ENCODE results near the gene NF1.
A peak's percentile ranks its signal among the peaks of the same experiment; 100 is the strongest.
"Not testable (repeated sequence)": the region's sequence is repeated elsewhere in the genome, so short reads cannot be mapped to it uniquely, and the experiment has no call there.

The NF1 gene

GRCh38 chr17:31172388-31172787 lies 77.6 kb downstream of the NF1 start:
- DNase-seq, result no peak

DNA sequence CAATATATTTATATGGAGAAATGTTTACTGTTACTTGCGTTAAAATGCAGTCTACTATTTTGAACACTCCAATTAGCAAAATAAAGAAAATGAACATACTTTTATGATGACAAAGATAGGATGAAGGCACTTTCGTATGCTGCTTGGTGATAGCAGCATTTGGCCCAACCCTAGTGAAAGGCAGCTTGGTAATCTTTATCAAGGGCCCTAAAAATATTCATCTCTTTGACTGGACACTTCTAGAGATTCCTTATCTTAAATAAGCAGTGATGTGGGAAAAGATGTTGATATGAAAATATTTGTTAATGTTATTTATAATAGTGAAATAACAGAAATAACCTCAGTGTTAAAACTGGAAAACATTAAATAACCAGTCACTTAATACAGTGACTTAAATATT lies 79.4 kb downstream of the NF1 start:
- DNase-seq, result no peak

DNA sequence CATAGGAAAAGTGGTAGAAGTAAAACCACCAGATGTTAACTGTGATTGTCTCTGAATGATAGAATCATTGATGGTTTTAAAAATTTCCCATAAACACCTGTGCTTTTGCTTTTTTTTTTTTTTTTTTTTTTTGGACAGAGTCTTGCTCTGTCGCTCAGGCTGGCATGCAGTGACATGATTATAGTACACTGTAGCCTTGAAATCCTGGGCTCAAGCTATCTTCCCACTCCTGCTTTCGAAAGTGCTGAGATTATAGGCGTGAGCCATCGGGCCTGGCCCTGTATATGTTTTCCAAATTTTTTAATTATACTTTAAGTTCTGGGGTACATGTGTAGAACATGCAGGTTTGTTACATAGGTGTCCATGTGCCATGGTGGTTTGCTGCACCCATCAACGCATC lies 80.5 kb downstream of the NF1 start:
- no peak for DNase-seq

DNA sequence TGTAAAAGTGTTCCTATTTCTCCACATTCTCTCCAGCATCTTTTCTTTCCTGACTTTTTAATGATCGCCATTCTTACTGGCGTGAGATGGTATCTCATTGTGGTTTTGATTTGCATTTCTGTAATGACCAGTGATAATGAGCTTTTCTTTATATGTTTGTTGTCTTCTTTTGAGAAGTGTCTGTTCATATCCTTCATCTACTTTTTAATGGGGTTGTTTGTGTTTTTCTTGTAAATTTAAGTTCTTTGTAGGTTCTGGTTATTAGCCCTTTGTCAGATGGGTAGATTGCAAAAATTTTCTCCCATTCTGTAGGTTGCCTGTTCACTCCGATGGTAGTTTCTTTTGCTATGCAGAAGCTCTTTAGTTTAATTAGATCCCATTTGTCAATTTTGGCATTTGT lies 81.4 kb downstream of the NF1 start:
- not testable (repeated sequence) for DNase-seq

DNA sequence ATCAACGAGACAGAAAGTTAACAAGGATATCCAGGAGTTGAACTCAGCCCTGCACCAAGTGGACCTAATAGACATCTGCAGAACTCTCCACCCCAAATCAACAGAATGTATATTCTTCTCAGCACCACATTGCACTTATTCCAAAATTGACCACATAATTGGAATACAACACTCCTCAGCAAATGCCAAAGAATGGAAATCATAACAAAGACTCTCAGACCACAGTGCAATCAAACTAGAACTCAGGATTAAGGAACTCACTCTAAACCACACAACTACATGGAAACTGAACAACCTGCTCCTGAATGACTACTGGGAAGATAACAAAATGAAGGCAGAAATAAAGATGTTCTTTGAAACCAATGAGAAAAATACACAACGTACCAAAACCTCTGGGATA lies 84.2 kb downstream of the NF1 start:
- not testable (repeated sequence) for DNase-seq

DNA sequence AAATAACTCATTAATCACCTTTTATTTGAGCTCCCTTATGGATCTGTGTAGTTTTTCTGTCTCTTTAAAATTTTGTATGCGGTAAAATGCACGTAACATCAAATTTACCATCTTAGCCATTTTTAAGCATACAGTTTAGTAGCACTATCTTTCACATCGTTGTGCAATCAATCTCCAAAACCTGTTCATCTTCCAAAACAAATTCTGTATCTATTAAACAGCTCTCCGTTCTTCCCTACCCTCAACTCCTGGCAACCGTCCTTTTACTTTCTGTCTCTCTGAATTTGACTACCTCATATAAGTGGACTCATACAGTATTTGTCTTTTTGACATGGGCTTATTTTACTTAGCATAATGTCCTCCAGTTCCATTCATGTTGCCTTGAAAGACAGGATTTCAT lies 100.5 kb downstream of the NF1 start:
- DNase-seq, result no peak

- DNase-seq, result no peak
Observed at GRCh38 chr17:31198026-31198425, 103.2 kb downstream of the NF1 start.

DNA sequence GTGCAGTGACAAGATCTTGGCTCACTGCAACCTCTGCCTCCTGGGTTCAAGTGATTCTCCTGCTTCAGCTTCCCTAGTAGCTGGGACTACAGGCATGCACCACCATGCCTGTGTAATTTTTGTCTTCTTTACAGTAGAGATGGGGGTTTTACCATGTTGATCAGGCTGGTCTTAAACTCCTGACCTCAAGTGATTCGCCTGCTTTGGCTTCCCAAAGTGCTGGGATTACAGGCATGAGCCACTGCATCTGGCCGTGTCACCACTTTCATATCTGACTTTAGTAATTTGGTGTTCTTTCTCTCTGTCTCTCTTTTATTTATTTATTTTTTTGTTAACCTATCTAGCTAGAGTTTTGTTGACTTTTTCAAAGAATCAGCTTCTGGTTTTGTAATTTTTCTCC lies 103.9 kb downstream of the NF1 start:
- not testable (repeated sequence) for DNase-seq

GRCh38 chr17:31200287-31200686 lies 105.5 kb downstream of the NF1 start:
- DNase-seq, result no peak

GRCh38 chr17:31202968-31203367 lies 108.2 kb downstream of the NF1 start:
- no peak for DNase-seq

DNA sequence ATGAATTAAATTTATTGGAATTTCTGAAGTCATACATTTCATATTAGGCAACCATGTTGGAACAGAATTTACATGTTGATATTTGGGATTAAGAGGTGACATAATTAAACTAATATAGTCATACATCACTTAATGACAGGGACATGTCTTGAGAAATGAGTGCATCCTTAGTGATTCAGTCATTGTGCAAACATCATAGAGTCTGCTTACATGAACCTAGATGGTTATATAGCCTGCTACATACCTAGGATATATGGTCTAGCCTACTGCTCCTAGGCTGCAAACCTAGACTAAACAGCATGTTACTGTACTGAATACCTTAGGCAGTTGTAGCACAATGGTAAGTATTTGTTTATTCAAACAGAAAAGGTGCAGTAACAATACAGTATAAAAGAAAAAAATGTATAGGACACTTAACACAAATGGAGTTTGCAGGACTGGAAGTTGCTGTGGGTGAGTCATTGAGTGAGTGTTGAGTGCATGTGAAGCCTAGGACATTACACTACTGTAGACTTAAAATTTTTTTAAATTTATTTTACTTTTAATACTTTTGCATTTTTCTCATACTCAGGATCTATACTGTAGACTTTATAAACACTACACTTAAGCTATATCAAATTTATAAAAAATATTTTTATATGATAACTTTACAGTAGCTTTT lies 116.7 kb downstream of the NF1 start:
- no peak for DNase-seq

DNA sequence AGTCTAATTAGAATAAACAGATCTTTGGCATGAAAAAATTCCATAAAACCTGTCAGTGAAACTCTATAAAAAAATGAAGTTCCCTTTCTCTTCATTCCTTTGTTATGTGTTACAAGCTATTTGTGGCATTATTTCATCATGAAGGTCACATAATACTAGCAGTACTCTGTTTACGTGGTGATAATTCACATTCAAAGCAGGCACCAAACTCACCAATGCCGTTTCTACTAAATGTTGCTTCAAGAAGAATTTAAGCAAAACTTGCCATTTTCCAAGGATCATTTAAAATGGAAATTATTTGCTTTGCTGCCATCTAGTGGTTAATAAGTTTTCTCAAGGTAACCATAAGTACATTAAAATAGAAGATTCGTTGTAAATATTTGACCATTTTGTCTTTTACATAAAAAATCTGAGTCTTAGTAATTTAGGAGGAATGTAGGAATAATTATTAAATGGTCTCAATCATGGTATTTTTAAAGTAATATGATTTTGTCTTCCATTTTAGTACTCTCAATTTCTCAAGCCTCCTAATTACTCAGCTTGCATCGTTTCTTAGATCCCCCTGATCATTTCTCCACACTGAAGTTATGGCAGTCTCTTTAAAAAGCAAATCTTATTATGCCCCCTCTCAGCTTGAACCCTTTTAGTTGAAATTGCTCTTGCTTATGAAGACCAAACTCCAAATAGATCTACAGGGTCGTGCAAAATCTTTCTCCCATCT lies 121.4 kb downstream of the NF1 start:
- peak in 1 of 51 donors; percentile 36 for DNase-seq

GRCh38 chr17:31224366-31224765 lies 129.6 kb downstream of the NF1 start:
- no peak for DNase-seq

DNA sequence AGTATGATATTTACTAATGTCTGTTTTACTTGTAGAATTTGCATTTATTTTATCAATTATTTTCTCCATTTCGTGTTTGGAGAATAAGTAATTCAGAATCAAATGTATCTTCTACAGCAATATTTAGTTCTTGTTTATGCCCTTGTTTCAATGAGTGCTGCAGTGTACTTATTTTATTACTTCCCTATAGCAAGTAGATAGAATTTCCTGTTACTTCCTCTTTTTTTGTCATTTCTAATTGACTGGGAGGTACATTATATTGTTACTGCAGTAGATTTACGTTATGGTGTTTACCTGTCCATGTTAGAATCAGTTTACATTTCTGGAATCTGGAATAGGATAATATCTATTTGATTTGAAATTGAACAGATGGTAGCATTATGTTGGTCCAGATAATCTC lies 131.1 kb downstream of the NF1 start:
- no peak for DNase-seq

DNA sequence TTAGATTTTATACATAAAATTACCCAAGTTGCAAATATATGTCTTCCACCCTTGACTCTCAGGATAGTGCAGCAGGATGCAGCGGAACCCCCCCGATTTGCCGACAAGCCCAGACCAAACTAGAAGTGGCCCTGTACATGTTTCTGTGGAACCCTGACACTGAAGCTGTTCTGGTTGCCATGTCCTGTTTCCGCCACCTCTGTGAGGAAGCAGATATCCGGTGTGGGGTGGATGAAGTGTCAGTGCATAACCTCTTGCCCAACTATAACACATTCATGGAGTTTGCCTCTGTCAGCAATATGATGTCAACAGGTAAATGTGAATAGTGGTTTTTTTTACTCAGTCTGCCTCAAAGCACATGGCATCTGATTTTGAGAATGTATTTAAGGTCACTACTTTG lies 131.6 kb downstream of the NF1 start:
- no peak for DNase-seq

DNA sequence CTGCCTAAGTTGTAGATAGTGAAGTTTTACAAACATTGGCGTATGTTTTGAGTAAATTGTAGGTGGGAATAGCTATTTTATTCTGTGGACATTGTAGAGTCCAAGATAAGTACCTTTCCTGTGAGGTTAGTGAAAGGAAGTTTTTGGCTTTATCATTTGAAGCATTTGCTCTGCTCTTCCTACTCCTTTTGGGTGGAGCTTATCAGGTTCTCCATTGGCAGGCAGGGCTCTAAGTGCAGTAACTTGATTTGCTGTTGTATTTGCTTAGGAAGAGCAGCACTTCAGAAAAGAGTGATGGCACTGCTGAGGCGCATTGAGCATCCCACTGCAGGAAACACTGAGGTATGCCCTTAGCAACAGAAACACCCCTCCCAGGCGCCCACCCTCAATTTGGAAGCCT lies 132.2 kb downstream of the NF1 start:
- DNase-seq, result no peak

DNA sequence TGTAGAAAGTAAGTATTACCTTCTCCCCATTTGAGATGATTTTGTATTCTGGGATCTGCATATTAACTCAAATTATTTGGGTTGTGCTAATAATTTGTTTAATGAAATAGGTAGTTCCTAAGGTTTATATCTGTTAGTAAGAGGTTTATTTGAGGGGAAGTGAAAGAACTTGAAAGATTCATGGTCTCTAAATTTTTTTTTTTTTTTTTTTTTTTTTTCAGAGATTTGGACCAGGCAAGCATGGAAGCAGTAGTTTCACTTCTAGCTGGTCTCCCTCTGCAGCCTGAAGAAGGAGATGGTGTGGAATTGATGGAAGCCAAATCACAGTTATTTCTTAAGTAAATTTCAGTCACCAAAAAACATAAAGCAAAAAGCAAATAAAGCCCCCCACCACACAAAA lies 137.1 kb downstream of the NF1 start:
- no peak for DNase-seq

DNA sequence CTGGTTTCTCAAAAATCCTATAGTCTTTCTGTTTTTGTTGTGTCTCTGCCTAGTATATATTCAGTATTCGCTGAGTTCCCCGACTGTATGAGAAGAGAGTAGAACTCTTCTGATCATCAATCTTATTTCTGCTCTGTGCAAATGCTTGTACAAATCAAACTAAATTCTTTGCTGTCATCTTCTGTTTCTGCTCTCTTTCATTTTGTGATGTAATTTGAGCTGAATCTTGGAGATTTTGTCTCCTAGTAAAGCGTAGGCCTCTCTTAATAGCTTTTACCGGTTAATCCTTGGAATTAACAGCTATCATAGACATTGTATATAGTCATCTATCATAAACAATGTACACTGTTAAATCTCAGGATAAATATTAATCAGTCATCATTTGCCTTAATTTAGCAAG lies 140.3 kb downstream of the NF1 start:
- DNase-seq, result no peak

DNA sequence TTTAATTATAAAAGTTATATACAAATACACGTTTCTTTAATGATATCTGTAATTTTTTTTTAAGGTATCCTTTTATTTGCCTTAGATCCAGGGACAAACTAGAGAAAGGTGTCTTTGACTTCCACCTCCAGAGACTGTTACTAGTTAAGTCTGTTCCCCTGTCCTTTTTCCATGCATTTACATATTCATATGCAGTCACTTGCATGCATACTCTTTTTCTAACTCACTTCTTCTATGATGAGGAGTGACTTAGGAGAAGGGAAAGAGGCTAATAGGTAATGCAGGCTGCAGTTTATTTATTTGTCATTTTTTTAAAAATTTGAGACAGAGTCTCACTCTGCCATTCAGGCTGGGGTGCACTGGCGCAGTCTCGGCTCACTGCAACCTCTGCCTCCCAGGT lies 141.4 kb downstream of the NF1 start:
- no peak for DNase-seq

- DNase-seq, result no peak
Observed at GRCh38 chr17:31236712-31237111, 141.9 kb downstream of the NF1 start.

DNA sequence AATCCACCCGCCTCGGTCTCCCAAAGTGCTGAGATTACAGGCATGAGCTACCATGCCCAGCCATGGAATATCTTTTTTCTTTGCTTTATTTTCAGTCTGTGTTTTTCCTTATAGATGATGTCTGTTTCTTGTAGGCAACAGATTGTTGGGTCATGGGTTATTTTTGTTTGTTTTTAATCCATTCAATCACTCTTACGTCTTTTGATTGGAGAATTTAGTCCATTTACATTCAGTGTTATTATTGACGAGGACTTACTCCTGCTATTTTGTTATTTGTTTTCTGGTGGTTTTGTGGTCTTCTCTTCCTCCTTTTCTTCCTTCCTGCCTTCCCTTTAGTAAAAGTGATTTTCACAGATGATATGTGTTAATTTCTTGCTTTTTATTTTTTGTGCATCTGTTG lies 146.3 kb downstream of the NF1 start:
- DNase-seq, result no peak

DNA sequence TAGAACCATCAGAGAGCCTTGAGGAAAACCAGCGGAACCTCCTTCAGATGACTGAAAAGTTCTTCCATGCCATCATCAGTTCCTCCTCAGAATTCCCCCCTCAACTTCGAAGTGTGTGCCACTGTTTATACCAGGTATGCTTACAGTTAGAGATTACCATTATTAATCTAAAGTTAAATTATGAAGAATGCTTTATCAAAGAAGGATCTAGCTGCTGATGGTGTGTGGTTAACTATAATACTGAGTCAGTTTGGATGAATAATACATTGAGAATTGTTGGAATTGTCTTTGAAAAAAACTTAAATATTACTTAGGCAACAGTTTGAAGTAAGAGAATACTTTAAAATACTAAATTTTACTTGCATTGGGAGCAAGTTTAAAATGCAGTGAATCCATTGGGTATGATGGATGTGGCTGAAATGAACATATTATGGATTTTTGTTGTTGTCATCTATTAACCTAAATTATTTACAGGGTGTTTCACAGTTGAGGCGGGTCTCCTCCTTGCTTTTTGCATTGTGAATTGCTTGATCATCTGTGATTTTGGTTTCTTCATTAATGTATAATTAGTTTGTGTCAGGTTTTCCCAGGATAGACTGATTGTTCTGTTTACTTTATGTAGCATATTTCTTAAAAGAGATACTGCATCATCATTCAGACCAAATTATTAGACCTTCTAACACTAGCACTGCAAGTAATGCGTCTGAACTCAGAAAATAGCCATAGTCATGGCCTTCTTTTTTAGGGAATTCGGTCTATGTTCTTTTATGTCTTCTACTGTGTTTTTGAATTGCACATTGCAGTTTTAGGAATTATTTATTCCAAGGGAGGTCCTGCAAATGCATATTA lies 154.4 kb downstream of the NF1 start:
- DNase-seq, result no peak

DNA sequence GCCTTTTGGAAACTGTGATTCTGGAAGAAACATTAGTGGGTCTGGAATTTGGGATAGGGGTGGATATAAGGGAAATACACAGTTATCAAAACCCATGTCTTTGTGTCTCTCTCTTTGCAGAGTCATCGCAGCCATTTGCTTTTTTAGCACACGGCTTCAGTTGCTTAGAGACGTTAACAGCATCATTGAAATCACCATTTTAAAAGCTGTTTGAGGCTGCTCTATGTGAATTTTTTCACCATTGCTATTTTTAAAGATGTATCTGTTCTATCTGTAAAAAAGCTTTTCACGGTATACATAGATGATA lies 155.0 kb downstream of the NF1 start:
- peak in 1 of 51 donors; percentile 30 for DNase-seq
